ENCODE data around the gene OR51B4. TPM values are rescaled to one million over a fixed set of nuclear protein-coding genes. Genes with fewer than 3 reads are reported as not detected.

Gene OR51B4
- total and polyA plus RNA-seq, 9 of the 15 experiments (the other 6 are each of a cell fraction or from before 2014, with no cell fraction given) = 17.1 to 64.6 (median 39.9) TPM

DNA sequence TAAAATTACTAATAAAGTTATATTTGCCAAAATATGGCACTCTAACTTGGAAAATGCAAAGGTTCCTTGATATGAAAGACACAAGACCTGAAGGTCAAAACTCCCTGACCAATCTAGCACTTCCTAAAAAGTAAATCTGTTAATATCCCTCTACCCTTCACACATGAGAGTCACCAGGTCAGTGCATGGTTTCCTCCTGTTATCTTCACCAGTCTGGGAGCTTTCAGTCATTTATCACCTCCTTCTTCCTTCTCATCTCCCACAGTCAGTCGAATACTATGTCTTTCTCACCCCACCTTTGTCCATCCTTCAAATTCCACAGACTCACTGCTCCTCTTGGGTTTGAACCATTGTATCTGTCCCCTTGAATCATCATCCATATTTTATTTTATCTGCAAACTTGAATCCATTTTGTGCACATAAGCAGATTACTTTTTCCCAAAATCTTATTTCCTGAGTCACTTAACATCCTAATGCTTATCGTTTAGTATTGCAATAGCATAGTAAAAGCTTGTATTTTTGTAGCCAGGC lies 34.6 kb downstream of the OR51B4 start (continued):
- TF ChIP-seq, protein P1, sequence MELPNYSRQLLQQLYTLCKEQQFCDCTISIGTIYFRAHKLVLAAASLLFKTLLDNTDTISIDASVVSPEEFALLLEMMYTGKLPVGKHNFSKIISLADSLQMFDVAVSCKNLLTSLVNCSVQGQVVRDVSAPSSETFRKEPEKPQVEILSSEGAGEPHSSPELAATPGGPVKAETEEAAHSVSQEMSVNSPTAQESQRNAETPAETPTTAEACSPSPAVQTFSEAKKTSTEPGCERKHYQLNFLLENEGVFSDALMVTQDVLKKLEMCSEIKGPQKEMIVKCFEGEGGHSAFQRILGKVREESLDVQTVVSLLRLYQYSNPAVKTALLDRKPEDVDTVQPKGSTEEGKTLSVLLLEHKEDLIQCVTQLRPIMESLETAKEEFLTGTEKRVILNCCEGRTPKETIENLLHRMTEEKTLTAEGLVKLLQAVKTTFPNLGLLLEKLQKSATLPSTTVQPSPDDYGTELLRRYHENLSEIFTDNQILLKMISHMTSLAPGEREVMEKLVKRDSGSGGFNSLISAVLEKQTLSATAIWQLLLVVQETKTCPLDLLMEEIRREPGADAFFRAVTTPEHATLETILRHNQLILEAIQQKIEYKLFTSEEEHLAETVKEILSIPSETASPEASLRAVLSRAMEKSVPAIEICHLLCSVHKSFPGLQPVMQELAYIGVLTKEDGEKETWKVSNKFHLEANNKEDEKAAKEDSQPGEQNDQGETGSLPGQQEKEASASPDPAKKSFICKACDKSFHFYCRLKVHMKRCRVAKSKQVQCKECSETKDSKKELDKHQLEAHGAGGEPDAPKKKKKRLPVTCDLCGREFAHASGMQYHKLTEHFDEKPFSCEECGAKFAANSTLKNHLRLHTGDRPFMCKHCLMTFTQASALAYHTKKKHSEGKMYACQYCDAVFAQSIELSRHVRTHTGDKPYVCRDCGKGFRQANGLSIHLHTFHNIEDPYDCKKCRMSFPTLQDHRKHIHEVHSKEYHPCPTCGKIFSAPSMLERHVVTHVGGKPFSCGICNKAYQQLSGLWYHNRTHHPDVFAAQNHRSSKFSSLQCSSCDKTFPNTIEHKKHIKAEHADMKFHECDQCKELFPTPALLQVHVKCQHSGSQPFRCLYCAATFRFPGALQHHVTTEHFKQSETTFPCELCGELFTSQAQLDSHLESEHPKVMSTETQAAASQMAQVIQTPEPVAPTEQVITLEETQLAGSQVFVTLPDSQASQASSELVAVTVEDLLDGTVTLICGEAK (IDR thresholded peaks at IDR 0.05) = peak; percentile 72
- TF ChIP-seq, protein P1 (CRISPR knock-in tag; IDR thresholded peaks at IDR 0.05) = no peak
- TF ChIP-seq RAD21 (CRISPR knock-in tag; conservative IDR thresholded peaks at IDR 0.05 in 1 of 2, IDR thresholded peaks at IDR 0.05 in 1 of 2) (peak in 1 of 2 experiments; percentile 17; a peak in 1 of 4 replicates), ZNF551 (CRISPR knock-in tag; IDR thresholded peaks at IDR 0.05) (no peak), ARHGAP35 (IDR thresholded peaks at IDR 0.05; ENCODE audit: partially characterized antibody) (peak; percentile 7), PHF20 (IDR thresholded peaks at IDR 0.05; ENCODE audit: partially characterized antibody) (no peak), TAL1 (IDR thresholded peaks at IDR 0.05) (peak; percentile 11; the same call in 1 of the 2 replicates), SMARCA4 (IDR thresholded peaks at IDR 0.05) (0 out of 2 replicates have a peak, but pooled peaks have one; percentile 34), HDAC1 (IDR thresholded peaks at IDR 0.05) (peak; percentile 73 to 77; a peak in 3 of 4 replicates), ARID1B (IDR thresholded peaks at IDR 0.05) (peak; percentile 62), CTBP1 (IDR thresholded peaks at IDR 0.05; ENCODE audit: borderline replicate concordance) (peak; percentile 65; the same call in 1 of the 2 replicates), OTX1 (CRISPR knock-in tag; IDR thresholded peaks at IDR 0.05) (no peak)
